Raji (cell line): ENCODE data around the gene BORCS5.

Experiments
- POLR2A ChIP-seq: IDR thresholded peaks from 2 replicates; pipeline ENCODE4 v1.6.1; 2011; ENCODE audit warnings: low read depth, low read length, control low read depth; ENCODE audit not compliant: insufficient read depth

The BORCS5 gene

DNA sequence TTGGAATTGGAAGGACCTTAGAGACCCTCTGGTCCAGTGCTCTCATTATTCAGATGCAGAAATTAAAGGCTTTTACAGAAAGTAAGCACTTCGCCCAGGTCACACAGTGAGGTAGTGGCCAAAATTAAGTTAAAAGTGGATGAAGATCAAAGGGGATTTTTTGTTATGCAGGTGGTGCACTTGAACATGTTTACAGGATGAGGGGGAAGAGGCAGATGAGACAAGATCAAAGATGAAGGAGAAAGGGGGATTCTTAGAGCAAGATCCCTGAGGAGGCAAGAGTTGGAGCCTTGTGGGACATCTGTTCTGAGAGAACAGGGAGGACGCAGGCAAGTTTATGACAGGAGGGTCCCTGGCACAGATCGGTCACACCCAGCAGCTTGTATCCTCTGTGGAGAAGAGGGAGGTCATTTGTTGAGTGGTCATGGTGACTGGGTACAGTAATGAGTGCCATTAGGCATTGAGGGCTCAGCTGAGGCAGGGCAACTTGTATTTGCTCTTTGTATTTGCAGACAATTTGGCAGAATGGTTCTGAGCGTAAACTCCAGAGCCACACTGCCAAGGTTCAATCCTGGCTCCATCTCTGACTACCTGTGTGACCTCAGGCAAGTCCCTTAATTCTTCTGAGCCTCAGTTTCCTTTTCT is 84.0 kb downstream of the BORCS5 start:
- no peak for TF ChIP-seq POLR2A

DNA sequence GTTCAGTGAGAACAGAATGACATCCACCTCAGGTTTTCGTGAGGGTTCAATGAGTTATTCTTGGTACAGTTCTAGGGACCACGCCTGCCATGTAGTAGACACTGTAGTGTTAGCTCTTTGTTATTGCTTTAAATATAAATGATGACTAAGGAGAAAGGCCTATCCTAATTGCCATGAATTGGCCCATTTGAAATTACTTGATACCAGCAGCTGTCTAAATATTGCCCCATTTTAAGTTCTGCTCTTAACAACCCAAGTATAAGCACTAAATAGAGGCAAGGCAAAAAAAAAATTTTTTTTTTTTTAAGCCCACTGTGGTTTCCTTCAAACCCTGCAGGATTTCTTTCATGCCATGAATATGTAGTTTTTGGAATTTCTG is 84.5 kb downstream of the BORCS5 start:
- TF ChIP-seq POLR2A = no peak

DNA sequence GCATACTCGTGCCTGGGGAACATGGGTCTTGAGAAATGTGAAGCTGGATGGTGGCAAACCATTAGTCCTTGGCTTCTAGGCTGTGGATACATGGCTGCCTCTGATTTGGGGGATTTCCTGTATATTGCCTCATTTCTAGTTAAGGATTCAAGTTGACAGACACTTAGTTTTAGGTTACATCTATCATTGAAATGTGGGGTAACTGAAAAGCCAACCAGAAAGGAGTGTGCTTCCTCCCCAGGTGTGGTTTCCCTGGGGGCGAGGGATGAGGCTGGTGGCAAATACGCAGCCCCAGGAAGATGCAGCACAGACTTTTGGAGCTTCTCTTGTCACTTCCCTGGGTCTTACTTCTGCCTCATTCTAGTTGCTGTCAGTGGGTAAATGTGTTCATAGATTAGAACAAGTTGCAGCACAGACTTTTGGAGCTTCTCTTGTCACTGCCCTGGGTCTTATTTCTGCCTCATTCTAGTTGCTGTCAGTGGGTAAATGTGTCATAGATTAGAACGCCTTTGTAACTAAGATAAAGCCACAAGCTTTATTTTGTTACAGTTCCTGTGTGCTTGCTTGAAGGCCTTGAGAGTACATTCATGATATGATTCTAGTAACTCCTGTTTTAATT is 85.1 kb downstream of the BORCS5 start:
- no peak for TF ChIP-seq POLR2A

DNA sequence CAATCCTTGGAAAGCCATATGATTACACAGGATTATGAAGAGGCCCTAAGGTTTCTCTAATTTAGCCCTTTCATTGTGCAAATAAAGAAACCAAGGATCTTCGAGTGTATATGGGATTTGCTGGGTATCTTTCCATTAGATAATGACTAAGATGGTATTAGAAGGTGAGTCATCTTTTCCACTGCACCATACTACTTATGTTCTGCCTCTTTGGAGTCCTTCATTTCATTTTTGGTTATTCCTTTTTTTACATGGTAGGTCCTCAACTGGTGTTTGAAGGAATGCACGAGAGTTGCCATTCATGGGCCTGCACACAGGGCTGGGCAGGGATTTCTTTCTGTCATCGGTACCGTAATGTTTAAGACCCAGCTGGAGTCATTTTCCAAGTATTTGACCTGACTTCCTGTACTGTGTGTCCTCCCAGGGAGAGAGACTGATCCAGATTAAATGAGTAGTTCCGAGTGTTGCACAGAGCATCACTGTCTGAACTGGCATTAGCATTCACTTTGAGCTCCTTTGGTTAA is 85.7 kb downstream of the BORCS5 start:
- no peak for TF ChIP-seq POLR2A

DNA sequence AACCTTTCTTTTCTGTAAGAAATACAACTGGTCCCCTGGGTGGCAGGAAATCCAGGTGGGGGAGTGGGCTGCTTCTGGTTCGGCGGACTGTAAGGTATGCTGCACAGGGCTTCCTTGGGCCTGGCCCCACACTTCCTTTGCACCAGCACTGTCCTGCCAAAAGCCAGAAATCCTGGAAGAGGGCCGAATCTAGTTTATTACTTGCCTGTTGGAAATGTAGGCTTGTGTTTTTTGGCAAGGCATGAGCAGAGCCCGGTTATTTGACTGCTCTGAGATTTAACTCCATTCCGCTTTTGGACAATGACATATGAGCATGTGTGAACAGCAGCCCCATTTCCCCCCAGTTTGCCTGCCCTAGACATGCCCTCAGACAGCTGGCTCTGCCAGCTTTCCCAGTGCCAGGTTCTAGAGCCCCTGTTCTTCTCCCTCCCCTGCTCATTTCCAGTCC is 86.6 kb downstream of the BORCS5 start:
- TF ChIP-seq POLR2A = no peak

DNA sequence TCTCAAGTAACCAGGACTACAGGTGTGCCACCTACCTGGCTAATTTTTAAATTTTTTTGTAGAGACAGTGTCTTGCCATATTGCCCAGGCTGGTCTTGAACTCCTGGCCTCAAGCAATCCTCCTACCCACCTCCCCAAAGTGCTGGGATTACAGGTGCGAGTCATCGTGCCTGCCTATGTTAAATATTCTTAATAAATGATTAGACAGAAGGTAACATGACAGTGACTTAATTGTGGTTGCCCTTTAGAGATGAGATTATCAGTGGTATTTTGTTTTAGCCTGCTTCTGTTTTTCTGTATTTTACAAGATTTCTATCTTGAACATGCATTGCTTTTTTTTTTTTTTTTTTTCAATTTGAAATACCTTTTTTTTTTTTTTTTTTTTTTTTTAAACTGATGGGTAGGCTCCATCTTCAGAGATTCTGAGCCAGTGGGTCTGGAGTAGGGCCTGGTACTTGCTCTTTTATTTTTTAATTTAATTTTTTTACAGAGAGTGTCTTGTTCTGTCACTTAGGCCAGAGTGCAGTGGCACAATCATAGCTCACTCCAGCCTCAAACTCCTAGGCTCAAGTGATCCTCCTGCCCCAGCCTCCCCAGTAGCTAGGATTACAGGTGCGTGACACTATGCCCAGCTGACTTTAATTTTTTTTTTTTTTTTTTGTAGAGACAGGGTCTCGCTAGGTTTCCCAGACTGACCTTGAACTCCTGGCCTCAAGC is 88.4 kb downstream of the BORCS5 start:
- TF ChIP-seq POLR2A = no peak

DNA sequence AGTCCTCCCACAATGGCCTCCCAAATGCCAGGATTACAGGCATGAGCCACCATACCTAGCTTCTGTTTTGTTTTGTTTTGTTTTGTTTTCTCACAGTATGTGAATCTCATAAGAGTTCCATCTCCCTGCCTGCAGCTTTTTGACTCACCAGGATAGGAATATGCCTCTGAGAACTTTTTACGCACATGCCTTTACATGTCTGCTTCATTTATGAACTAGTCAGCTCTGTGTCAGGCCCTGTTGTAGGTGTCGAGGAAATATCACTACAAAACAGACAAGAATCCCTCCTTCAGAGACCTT is 89.0 kb downstream of the BORCS5 start:
- TF ChIP-seq POLR2A = no peak

DNA sequence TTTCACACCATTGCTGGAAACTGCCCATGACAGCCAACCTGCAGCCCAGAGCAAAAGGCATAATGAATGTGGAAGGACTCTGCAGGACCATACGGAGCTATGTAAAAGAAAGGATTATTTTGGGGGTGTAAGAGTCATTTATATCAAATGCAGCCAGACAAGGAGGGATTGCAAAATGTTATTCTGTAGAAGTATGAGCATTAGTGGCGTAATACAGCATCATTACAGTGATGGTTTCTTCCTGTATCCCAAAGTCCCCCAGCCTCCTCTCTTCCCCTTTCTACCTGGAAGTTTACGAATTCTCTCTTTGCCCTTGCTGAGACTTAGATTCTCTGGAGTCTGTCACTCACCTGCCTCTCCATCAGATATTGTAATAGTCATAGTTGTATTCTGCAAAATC is 89.9 kb downstream of the BORCS5 start:
- TF ChIP-seq POLR2A = no peak

DNA sequence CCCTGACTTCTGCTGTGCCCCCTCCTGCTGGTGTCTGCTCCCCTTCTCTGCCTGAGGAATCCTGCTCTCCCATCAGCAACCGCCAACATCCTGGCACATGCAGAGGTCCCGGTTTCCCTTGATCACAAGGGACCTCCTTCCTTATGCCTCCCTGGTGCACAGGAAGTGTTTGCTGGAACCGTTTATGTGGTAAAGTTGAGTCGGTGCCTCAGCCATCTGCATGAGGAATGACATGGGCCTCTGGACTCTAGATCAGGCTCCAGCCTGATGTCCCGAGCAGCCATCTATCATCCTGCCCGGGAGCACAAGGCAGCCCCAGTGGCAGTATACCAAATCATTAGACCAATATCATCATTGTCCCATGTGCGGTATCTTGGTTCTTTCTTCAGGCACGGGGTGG is 90.4 kb downstream of the BORCS5 start:
- TF ChIP-seq POLR2A = no peak

DNA sequence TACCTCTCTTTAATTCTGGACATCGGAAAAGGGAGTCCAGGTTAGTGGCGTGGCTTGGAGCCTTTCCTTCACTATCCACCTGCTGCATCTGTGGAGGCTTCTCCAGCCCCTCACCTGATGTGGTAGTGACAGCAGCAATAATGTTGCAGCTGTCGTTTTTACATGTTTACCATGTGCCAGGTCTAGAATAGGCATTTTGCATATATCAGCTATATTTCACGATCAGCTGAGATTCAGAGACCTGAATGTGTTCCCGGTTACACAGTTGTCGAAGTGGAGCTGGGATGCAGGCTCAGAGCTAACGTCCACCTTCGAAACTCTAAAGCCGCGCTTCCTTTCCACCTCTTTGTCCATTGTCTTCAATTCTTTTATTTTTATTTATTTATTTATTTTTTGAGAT is 91.0 kb downstream of the BORCS5 start:
- TF ChIP-seq POLR2A = no peak

DNA sequence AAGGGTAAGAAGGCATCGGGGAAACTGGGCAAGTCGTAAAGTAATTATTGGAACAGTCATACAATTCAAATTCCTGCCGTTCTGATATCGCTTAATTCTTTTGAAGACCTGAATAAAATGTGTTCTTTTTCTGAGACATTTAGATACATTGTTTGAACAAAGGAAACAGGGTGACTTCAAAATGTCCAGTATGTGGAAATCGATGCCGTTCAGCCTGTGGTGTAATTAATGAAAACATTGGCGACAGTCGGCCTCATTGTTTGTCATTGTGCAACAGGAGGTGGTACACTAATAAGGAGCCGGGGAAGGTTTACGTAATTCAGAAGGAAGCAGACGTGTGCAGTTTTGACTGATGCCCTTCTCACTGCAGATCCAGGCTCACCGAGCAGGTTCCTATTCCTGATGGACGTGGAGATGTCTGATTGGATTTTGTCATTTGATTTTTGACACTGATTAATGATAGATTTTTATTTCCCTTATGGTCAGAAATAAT is 92.7 kb downstream of the BORCS5 start:
- TF ChIP-seq POLR2A = no peak

DNA sequence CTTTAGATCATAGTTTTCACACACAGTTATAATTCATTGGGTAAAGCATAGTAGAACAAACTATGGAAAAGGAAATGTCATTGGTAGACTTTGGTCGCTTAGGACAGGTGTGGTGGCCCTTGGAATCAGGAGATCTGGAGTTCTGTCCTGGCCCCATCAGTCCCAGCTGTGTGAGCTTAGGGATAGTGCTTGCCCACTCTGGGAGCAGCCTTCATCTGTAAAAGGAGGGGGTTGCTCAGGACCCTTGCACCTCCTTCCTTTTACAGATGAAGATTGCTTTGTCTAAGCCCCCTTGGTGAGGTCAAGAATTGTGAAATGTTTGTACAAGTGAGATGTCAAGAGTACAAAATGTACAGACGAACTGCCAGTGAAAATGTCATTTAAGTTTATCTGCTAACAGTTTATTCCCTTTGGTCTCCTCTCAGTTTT is 93.2 kb downstream of the BORCS5 start:
- TF ChIP-seq POLR2A = no peak

DNA sequence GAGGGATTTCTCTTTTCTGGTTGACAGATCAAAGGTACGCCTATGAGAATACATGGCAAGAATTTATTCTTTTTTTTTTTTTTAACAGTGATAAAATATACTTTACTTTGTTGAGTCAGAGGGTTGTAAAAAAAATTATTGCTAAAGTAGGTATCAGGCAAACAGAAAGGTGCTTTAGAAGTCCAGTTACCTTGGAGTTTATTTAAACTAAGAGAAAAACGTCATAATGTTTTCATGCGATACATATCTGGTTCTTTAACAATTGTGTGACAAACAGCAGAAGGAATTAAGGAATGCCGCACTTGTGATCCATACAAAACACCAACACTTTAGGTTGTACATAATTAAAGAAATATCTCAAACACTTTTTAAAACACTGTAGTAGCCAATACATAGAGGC is 94.2 kb downstream of the BORCS5 start:
- TF ChIP-seq POLR2A = no peak

DNA sequence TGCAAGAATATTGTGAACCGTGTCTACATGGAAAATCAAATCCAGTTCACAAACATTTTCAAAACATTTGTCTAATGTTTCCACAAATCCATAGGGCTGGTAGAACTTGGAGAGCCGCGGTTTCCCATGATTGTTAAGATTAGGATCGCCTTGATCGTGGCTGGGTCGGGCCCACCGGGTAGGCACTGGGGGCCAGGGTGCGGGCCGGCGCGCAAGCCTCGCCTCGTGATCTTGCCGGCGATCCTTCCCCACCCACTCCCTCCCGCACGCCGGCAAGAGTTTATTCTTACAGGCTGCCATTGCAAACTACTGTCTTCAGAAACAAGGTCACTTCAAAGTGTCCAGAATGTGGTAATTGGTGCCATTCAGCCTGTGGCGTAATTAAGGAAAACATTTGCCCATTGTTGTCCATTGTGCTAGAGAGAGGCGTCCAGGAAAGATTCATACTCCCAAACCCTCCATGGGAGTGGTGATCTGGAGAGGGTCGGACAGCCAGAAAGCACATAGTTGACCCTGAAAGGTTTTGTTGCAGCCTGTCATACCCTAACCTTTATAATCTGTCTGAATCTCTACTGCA is 95.5 kb downstream of the BORCS5 start:
- no peak for TF ChIP-seq POLR2A

DNA sequence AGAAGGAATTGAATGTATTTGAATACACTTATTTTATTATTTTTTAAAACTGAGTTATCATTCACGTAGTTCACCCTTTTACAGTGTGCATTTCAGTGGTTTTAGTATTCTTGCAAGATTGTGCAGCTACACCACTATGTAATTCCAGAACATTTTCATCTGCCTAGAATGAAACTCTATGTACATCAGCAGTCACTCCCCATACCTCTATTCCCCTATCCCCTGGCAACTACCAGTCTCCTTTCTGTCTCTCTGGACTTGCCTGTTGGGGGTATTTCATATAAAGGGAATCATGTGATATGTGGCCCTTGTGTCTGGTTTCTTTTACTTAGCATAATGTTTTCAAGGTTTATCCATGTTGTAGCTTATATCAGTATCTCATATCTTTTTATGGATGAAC is 96.8 kb downstream of the BORCS5 start:
- TF ChIP-seq POLR2A = no peak

DNA sequence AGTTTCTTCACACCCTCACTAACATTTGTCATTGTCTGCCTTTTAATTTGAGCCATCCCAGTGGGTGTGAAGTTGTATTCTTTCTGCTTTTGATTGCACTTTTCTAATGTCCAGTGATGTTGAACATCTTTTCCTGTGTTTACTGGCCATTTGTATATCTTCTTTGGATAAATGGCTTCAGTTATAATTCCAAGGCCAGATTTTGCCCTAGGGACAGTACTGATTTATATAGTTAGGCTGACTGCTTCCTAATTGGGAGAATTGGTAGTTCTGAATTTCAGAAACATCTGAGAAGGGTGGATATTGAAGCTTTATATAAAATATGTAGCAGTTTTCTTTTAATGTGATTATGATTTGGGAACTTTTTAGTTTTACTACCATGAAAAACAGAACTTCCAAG is 97.4 kb downstream of the BORCS5 start:
- TF ChIP-seq POLR2A = no peak
